ENCODE measurements around the gene S100G. TPM values are rescaled to one million over a fixed set of nuclear protein-coding genes. Genes with fewer than 3 reads are reported as not detected.

The S100G gene
- total RNA-seq, 2 experiments from 2014 or later: not detected

GRCh38 chrX:16702700-16703599 lies 53.0 kb downstream of the S100G start:
- Mint-ChIP-seq H3K4me1 (no peaks in the 10 kb centered on the region), H3K4me3 (no peak overlapping the region), H3K27me3 (no peaks in the 10 kb centered on the region), H3K9me3 (no peaks in the 10 kb centered on the region), H3K27ac (no peak overlapping the region), H3K36me3 (no peaks in the 10 kb centered on the region)
- POLR2A ChIA-PET: no interaction called here
- no peak for DNase-seq
- ATAC-seq (ENCODE audit: low read depth): no peak

Small RNAs within 50 kb of the gene (microRNA-seq; reads per million reads assigned to microRNA genes)
- gene MIR548AM: not detected

Other genes with a start within 250 kb of the S100G start
- gene CTPS2, start 62.5 kb downstream of the S100G start, total RNA-seq: 1 to 10 TPM; 6.0 to 6.9 TPM
- 10 to 100 TPM; 15.9 to 17.2 TPM for gene SYAP1, start 69.5 kb downstream of the S100G start, total RNA-seq
- gene TXLNG, start 136.3 kb downstream of the S100G start, total RNA-seq: 10 to 100 TPM; 10.7 to 13.2 TPM
- gene RBBP7, start 220.2 kb downstream of the S100G start, total RNA-seq: 100 to 1,000 TPM; 149 to 150 TPM

All from activated naive CD8-positive, alpha-beta T cell treated with anti-CD3 and anti-CD28 coated beads, Interleukin-2, amount 10 ng/mL, durations not matched to agents 7 days and 5 days (primary cell).